Transverse colon (tissue), 4 donors: ENCODE data around the gene CHRM3. TPM values are rescaled to one million over a fixed set of nuclear protein-coding genes. Genes with fewer than 3 reads are reported as not detected.

Experiments used
- DNase-seq: peaks from one replicate; pipeline ENCODE4 v3.0.0-alpha.2; 2019
- H3K27ac ChIP-seq, 4 donors: fragments of 200-600 bp; sonication (generic); 2 replicates each; pipeline ENCODE4 v1.5.1; 2016 to 2018; ENCODE audit warnings: inconsistent platforms in 4 of 4
- H3K27me3 ChIP-seq: fragments of 200-600 bp; sonication (generic); 2 replicates; pipeline ENCODE4 v1.5.1; 2017; ENCODE audit warnings: inconsistent platforms
- H3K36me3 ChIP-seq, 4 donors: fragments of 200-600 bp; sonication (generic); 2 replicates each; pipeline ENCODE4 v1.5.1; 2017 to 2019; ENCODE audit warnings: inconsistent platforms in 4 of 4
- H3K4me1 ChIP-seq, 4 donors: fragments of 200-600 bp; sonication (generic); 2 replicates each; pipeline ENCODE4 v1.5.1; 2017 to 2020; ENCODE audit warnings: inconsistent platforms in 4 of 4
- H3K4me3 ChIP-seq, 4 donors: fragments of 200-600 bp; sonication (generic); 1 replicate in 1 of 4; 2 replicates in 3 of 4; pipeline versions ENCODE4 v1.5.1 to v1.6.1; 2017 to 2019; ENCODE audit warnings: inconsistent platforms in 4 of 4
- H3K9me3 ChIP-seq, 2 donors: fragments of 200-600 bp; sonication (generic); 2 replicates each; pipeline ENCODE4 v1.5.1; 2017 to 2019; ENCODE audit warnings: inconsistent platforms in 2 of 2
- CTCF ChIP-seq, 5 experiments: fragments of 200-600 bp in 3 of 5; fragments of 450-650 bp in 2 of 5; sonication (generic) in 3 of 5; IDR thresholded peaks; 1 replicate in 2 of 5; 2 replicates in 3 of 5; pipeline ENCODE4 v1.5.1; 2016 to 2017; ENCODE audit warnings: antibody characterized with exemption in 5 of 5, inconsistent platforms in 3 of 5, mild to moderate bottlenecking in 2 of 5, moderate library complexity in 1 of 5
- EP300 ChIP-seq: sonication (generic); formaldehyde crosslinking; IDR thresholded peaks from one replicate; pipeline ENCODE4 v1.6.1; 2017; ENCODE audit warnings: antibody characterized with exemption, low read depth
- POLR2A ChIP-seq: fragments of 450-650 bp; IDR thresholded peaks from one replicate; pipeline ENCODE4 v1.6.1; 2016; ENCODE audit warnings: antibody characterized with exemption, mild to moderate bottlenecking, moderate library complexity
- POLR2AphosphoS5 ChIP-seq, 3 donors: sonication (generic); formaldehyde crosslinking; IDR thresholded peaks; one replicate each; pipeline ENCODE4 v1.6.1; 2016; ENCODE audit warnings: antibody characterized with exemption in 3 of 3
- WGBS, 2 donors: methylation state at CpG; one replicate each; pipeline ENCODE4 v1.1.5; 2018; ENCODE audit warnings: low coverage in 1 of 2; 5-methylcytosine and 5-hydroxymethylcytosine counted together
- in situ Hi-C, 4 donors: fragments of 200-750 bp; cut with MboI; loops; one replicate each; pipeline versions ENCODE4 v1.15.0 to v1.15.1; 2017; ENCODE audit warnings: low sequenced_read_pairs in 3 of 4, low pct_ligation_motif_present in 1 of 4, low pct_unique_long_range_greater_than_20kb in 1 of 4
- intact Hi-C: fragments of 100-400 bp; cut with DNase I; formaldehyde crosslinking; loops from one replicate; pipeline ENCODE4 v1.15.1; 2023; ENCODE audit warnings: low total_unique reads
- total RNA-seq, 4 donors: library from RNA; depleted of rRNA; stranded (reverse); fragments of >200 nt; gene quantifications; one replicate each; pipeline ENCODE4 v1.1.0, GENCODE V29; 2016

CHRM3 gene
- total RNA-seq, 4 donors from 2014 or later, result 14.6 to 29.5 (median 18.9) TPM

GRCh38 chr1:239422818-239423217 is 36.5 kb downstream of the CHRM3 start:
- WGBS, 2 donors, result 54 to 73% methylated on average over 3 of the region's 3 CpGs
- TF ChIP-seq POLR2A (no peak), CTCF (IDR thresholded peaks at IDR 0.05) (no peak), EP300 (no peak), POLR2AphosphoS5 (IDR thresholded peaks at IDR 0.05) (no peak)

GRCh38 chr1:239426821-239427475 is 40.6 kb downstream of the CHRM3 start:
- H3K9me3 ChIP-seq, result no peaks in the 10 kb centered on the region
- 78 to 100% methylated on average over 1 to 4 of the region's 4 CpGs for WGBS, 2 donors
- peaks cover 0 to 4% (median 2%) of the 10 kb centered on the region in 4 donors for H3K4me1 ChIP-seq
- no peak overlapping the region for H3K27ac ChIP-seq
- no peak for DNase-seq
- no peaks in the 10 kb centered on the region for H3K27me3 ChIP-seq
- in situ Hi-C loops, result no loop called here
- TF ChIP-seq EP300 (no peak), POLR2AphosphoS5 (IDR thresholded peaks at IDR 0.05) (no peak), CTCF (IDR thresholded peaks at IDR 0.05) (no peak), POLR2A (no peak)
- intact Hi-C loops, result no loop called here
- no peaks in the 10 kb centered on the region for H3K36me3 ChIP-seq
- H3K4me3 ChIP-seq, result no peak overlapping the region

More at GRCh38 chr1:239422818-239423217, 36.5 kb downstream of the CHRM3 start:
- no peaks in the 10 kb centered on the region for H3K27me3 ChIP-seq
- no peaks in the 10 kb centered on the region for H3K36me3 ChIP-seq
- peaks cover 0 to 5% (median 2%) of the 10 kb centered on the region in 4 donors for H3K4me1 ChIP-seq
- in situ Hi-C loops, result no loop called here
- H3K27ac ChIP-seq, result no peak overlapping the region
- intact Hi-C loops, result no loop called here
- no peak for DNase-seq
- H3K9me3 ChIP-seq, result no peaks in the 10 kb centered on the region
- H3K4me3 ChIP-seq, result no peak overlapping the region

GRCh38 chr1:239427712-239428111 is 41.3 kb downstream of the CHRM3 start:
- Histone ChIP-seq H3K36me3 (no peaks in the 10 kb centered on the region), H3K9me3 (no peaks in the 10 kb centered on the region), H3K27ac (no peak overlapping the region), H3K4me3 (no peak overlapping the region), H3K27me3 (no peaks in the 10 kb centered on the region), H3K4me1 (no peaks in the 10 kb centered on the region)
- 67 to 79% methylated on average over 3 of the region's 3 CpGs for WGBS, 2 donors
- no peak for DNase-seq
- in situ Hi-C loops (no loop called here), intact Hi-C loops (no loop called here)
- TF ChIP-seq EP300 (no peak), POLR2A (no peak), CTCF (IDR thresholded peaks at IDR 0.05) (no peak), POLR2AphosphoS5 (IDR thresholded peaks at IDR 0.05) (no peak)

GRCh38 chr1:239428120-239428710 is 41.8 kb downstream of the CHRM3 start:
- H3K4me3 ChIP-seq, result no peak overlapping the region
- in situ Hi-C loops (no loop called here), intact Hi-C loops (no loop called here)
- no peaks in the 10 kb centered on the region for H3K36me3 ChIP-seq
- DNase-seq, result no peak
- TF ChIP-seq CTCF (IDR thresholded peaks at IDR 0.05) (no peak), POLR2AphosphoS5 (IDR thresholded peaks at IDR 0.05) (no peak), POLR2A (no peak), EP300 (no peak)
- WGBS, 2 donors, result 72 to 76% methylated on average over 4 of the region's 4 CpGs
- no peak overlapping the region for H3K27ac ChIP-seq
- no peaks in the 10 kb centered on the region for H3K4me1 ChIP-seq
- H3K9me3 ChIP-seq, result no peaks in the 10 kb centered on the region
- H3K27me3 ChIP-seq, result no peaks in the 10 kb centered on the region
